Lung (tissue), 12 donors: ENCODE measurements around the gene SLC25A21. TPM values are rescaled to one million over a fixed set of nuclear protein-coding genes. Genes with fewer than 3 reads are reported as not detected.

Experiments
- ATAC-seq: fragments of 200-7000 bp; cut with Tn5 transposase; one replicate; pipeline ENCODE4 v1.9.1; 2020; ENCODE audit warnings: moderate number of reproducible peaks; ENCODE audit not compliant: insufficient read depth, low FRiP score
- DNase-seq, 3 donors: peaks; one replicate each; pipeline ENCODE4 v3.0.0-alpha.2; 2013 to 2017
- H3K27ac ChIP-seq, 2 donors: one replicate each; pipeline ENCODE4 v1.5.1; 2013; ENCODE audit warnings: mild to moderate bottlenecking in 2 of 2, moderate library complexity in 2 of 2, control low read depth in 1 of 2, inconsistent platforms in 1 of 2, low read depth in 1 of 2, low read length in 1 of 2
- H3K27me3 ChIP-seq, 3 donors: one replicate each; pipeline ENCODE4 v1.5.1; 2013; ENCODE audit warnings: low read length in 2 of 3; ENCODE audit not compliant: control insufficient read depth in 3 of 3, insufficient read depth in 3 of 3
- H3K36me3 ChIP-seq, 4 donors: one replicate each; pipeline ENCODE4 v1.5.1; 2013; ENCODE audit warnings: low read length in 4 of 4, mild to moderate bottlenecking in 1 of 4, moderate library complexity in 1 of 4; ENCODE audit not compliant: control insufficient read depth in 4 of 4, insufficient read depth in 4 of 4
- H3K4me1 ChIP-seq, 5 donors: one replicate each; pipeline ENCODE4 v1.5.1; 2013; ENCODE audit warnings: low read length in 5 of 5, mild to moderate bottlenecking in 2 of 5, moderate library complexity in 1 of 5; ENCODE audit not compliant: control insufficient read depth in 5 of 5, insufficient read depth in 5 of 5
- H3K4me3 ChIP-seq: one replicate; pipeline ENCODE4 v1.5.1; 2013; ENCODE audit warnings: mild to moderate bottlenecking, control low read depth, moderate library complexity
- H3K9ac ChIP-seq, 2 donors: one replicate each; pipeline ENCODE4 v1.5.1; 2013; ENCODE audit warnings: low read length in 2 of 2, control low read depth in 1 of 2; ENCODE audit not compliant: insufficient read depth in 1 of 2
- H3K9me3 ChIP-seq, 4 donors: one replicate each; pipeline ENCODE4 v1.5.1; 2013; ENCODE audit warnings: low read length in 3 of 4, mild to moderate bottlenecking in 1 of 4, moderate library complexity in 1 of 4; ENCODE audit not compliant: control insufficient read depth in 4 of 4, insufficient read depth in 3 of 4
- CTCF ChIP-seq: IDR thresholded peaks from 2 replicates; pipeline ENCODE4 v1.5.1; 2012; ENCODE audit warnings: mild to moderate bottlenecking; ENCODE audit errors: control extremely low read depth, extremely low read depth
- WGBS, 2 donors: extraction: QIAGEN DNeasy Blood & Tissue Kit; methylation state at CpG; one replicate each; pipeline ENCODE4 v1.1.7; 2013; 5-methylcytosine and 5-hydroxymethylcytosine counted together
- polyA plus RNA-seq, 2 donors: library from polyadenylated mRNA; stranded (reverse); fragments of 200-250 nt; gene quantifications; one replicate each; pipeline ENCODE4 v1.2.1, GENCODE V29; 2013
- total RNA-seq, 2 donors: library from RNA; depleted of rRNA in 1 of 2; stranded (reverse); fragments of >200 nt in 1 of 2; gene quantifications; one replicate each; pipeline ENCODE4 v1.2.1, GENCODE V29; 2014 to 2021
- donor health status: control.
- donor health status: control.
- donor health status: Bipolar disorder and iron deficiency.
- donor health status: healthy.
- donor health status: DM: yes; HTN: yes; CAD: no.

The SLC25A21 gene
- total and polyA plus RNA-seq, 4 donors = 0.23 to 2.6 (median 0.42) TPM

- ATAC-seq (no peak), DNase-seq (peak in 2 of 3 donors; percentile 8 to 23)
- H3K27ac ChIP-seq = no peak overlapping the region
- H3K9ac ChIP-seq = no peak overlapping the region
- TF ChIP-seq CTCF = no peak
- H3K4me1 ChIP-seq = no peaks in the 10 kb centered on the region
- no peaks in the 10 kb centered on the region for H3K36me3 ChIP-seq
- no peak overlapping the region for H3K4me3 ChIP-seq
- no peaks in the 10 kb centered on the region for H3K9me3 ChIP-seq
- 57 to 62% methylated on average over 7 of the region's 7 CpGs for WGBS, 2 donors
- H3K27me3 ChIP-seq = peaks cover 0 to 2% (median 0%) of the 10 kb centered on the region in 3 donors
These were observed 404.7 kb downstream of the SLC25A21 start for GRCh38 chr14:36767603-36768281.

- ATAC-seq (no peak), DNase-seq (no peak)
- Histone ChIP-seq H3K36me3 (no peaks in the 10 kb centered on the region), H3K4me3 (no peak overlapping the region), H3K27ac (no peak overlapping the region), H3K9ac (no peak overlapping the region), H3K4me1 (no peaks in the 10 kb centered on the region), H3K27me3 (peaks cover 0 to 2% (median 0%) of the 10 kb centered on the region in 3 donors), H3K9me3 (no peaks in the 10 kb centered on the region)
- TF ChIP-seq CTCF = no peak
- 83 to 85% methylated on average over 2 of the region's 2 CpGs for WGBS, 2 donors
These were observed 405.4 kb downstream of the SLC25A21 start for GRCh38 chr14:36766974-36767373.

GRCh38 chr14:36757734-36758601, 414.4 kb downstream of the SLC25A21 start:
- no peaks in the 10 kb centered on the region for H3K27me3 ChIP-seq
- no peak for TF ChIP-seq CTCF
- no peak for ATAC-seq
- WGBS, 2 donors = 68 to 75% methylated on average over 6 of the region's 6 CpGs
- H3K9me3 ChIP-seq = no peaks in the 10 kb centered on the region
- no peaks in the 10 kb centered on the region for H3K4me1 ChIP-seq
- no peaks in the 10 kb centered on the region for H3K36me3 ChIP-seq
- H3K4me3 ChIP-seq = no peak overlapping the region
- H3K27ac ChIP-seq = no peak overlapping the region
- no peak overlapping the region for H3K9ac ChIP-seq
- DNase-seq = no peak
